ENCODE results near the gene AFAP1L2.

AFAP1L2 gene, protein sequence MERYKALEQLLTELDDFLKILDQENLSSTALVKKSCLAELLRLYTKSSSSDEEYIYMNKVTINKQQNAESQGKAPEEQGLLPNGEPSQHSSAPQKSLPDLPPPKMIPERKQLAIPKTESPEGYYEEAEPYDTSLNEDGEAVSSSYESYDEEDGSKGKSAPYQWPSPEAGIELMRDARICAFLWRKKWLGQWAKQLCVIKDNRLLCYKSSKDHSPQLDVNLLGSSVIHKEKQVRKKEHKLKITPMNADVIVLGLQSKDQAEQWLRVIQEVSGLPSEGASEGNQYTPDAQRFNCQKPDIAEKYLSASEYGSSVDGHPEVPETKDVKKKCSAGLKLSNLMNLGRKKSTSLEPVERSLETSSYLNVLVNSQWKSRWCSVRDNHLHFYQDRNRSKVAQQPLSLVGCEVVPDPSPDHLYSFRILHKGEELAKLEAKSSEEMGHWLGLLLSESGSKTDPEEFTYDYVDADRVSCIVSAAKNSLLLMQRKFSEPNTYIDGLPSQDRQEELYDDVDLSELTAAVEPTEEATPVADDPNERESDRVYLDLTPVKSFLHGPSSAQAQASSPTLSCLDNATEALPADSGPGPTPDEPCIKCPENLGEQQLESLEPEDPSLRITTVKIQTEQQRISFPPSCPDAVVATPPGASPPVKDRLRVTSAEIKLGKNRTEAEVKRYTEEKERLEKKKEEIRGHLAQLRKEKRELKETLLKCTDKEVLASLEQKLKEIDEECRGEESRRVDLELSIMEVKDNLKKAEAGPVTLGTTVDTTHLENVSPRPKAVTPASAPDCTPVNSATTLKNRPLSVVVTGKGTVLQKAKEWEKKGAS

DNA sequence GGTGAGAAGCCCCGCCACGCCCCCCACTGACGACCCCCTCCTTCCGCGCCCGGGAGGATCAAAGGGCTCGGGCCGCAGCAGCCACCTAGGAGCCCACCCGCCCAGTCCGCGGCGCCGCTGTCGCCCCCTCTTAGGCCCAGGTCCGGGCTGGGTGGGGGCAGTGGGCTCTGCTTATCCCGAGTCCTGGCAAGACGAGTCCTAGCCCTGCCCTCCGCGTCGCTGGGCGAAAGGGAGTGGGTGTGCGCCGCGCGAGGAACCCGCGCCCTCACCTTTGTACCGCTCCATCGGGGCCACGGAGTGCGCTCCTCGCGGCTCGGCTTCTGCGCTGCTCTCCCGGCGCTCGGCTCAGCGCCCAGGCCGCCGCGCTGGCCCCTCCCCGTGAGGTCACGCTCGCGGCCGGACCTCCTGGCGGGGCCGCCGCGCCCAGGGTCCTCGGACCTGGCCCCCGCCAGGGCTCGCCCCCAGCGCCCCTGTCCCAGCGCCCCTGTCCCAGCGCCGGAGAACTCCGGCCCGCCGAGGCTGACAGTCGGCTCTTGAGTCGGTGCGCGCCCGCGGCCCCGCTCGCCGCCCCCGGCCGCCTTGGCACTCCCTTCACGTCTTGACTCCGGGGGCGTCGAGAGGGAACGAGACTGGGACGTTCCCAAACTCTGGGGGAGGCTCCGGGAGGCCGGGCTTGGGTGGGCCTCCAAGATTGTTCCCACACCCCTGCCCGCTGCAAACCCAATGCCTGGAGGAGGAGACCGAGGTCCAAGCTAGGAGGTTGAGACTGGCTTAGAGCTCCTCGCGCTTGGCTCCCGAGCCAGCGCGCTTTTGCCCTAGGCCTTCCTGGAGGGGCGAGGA is at the start of gene AFAP1L2:
TSS of gene AFAP1L2 (minus strand) at position 332 of the 840 bp plus-strand sequence. CDS start at position 285, 47 bp downstream.
- DNase-seq, result no peak

- DNase-seq, result no peak
Observed at GRCh38 chr10:114453576-114453975, 49.3 kb upstream of the AFAP1L2 start.

GRCh38 chr10:114448897-114449296 is 44.6 kb upstream of the AFAP1L2 start:
- DNase-seq, result no peak

DNA sequence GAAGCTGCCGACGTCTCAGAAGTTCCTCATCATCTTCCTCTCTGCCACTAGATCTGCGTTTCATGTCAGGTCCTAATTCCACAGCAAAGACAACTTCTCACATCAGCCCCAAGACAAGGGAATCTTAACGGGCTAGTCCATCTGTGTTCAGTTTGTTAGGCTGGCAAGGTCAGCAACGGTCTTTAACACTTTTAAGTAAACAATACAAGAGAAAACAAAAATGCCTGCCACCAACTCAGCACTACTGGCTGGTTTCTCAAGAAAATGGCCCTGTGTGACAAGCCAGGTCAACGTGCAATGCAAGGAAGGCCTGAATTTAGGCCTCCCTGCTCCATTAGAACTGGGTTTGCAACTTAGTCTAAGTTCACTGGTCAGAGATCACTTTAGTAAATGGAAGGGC is 41.0 kb upstream of the AFAP1L2 start:
- DNase-seq, result no peak

DNA sequence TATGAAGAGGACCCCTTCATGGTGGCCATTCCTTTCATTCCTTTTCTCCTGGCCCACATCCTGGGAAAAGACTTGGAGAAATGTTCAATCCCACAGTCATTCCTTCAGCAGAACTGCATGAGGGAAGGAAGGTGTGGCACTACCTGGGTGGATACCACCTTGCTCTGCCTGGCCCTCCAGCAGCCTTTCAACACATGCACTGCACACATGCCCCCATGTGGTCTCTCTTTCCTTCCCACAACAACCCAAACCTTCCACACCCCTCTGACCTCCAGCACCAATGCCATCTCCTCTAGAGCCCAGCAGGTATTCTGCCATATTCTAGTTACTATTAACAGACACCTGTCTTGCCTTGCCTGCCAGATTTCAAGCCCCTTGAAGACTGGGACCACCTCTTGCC is 40.5 kb upstream of the AFAP1L2 start:
- DNase-seq, result no peak

- DNase-seq, result no peak
Observed at GRCh38 chr10:114442091-114442630, 37.9 kb upstream of the AFAP1L2 start.

GRCh38 chr10:114441107-114441506 is 36.8 kb upstream of the AFAP1L2 start:
- no peak for DNase-seq

DNA sequence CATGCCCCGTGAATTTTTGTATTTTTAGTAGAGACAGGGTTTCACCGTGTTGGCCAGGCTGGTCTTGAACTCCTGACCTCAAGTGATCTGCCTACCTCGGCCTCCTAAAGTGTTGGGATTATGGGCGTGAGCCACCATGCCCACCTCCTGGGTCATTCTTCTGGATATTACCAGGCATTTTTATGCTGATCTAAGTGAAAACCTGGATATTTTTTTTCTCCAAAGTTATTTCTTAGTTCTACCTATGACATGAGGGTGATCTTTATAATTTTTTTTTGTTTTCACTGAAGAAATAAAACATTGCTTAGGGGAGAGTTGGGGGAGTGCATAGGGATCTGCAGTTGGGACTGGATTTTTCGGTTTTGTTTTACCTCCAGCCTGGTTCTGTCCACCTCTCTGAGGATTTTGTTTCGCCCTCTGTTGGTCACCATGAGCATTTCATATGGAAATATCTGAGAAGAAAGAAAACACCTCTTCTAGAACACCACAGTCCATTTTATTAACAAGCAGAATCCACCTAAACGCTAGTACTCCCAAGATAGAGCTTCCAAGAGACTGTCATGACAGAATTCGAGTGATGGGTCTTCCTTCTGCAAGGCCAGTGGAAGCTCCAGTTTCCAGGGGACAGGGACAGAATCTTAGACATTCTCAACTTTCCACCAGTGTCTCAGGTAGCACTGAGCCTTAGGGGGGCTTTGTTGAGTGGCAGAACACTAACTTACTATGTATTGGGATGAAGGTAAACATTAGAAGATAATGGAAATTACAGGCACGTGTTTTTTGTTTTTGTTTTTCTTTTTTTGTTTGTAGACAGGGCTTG is 33.4 kb upstream of the AFAP1L2 start:
- no peak for DNase-seq

DNA sequence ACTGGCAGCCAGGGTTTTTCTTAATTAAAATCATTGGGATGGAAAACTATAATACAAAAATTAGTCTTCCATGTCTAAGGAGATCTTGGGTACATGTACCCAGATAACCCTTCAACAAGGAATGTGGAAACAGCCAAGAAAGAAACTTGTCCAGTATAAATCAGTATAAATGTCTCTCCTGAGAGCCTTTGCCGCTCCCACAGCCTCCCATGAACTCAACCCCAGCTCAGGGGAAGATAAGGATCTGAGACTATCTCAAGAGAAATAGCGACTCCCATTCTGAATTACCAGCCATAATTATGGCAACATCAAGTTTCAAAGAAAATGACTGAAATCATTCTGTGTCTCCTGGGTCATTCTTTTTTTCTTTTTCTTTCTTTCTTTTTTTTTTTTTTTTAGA is 32.6 kb upstream of the AFAP1L2 start:
- DNase-seq, result no peak

DNA sequence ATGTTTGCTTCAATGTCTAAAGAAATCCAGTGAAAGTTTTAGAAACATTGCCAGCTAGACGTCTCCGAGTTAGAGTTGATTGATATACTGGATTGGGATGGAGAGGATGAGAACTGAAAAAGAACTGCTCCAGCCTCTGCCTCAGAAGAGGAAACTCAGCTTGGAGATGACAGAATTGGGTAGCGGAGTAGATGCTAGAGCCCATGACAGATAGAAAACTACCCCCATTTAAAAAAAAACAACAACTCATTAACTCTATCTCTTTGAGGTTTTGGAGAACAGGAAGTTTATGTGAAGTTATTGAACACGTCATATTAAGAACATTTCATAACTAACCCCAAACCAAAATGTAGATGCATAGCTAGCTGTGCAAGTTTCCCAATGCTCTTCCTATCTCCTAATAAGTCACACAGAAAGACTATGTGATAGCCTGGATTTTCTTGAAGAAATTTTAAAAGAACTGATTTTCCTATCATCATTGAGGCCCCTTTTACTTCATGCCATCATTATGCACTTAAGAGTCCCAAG is 28.3 kb upstream of the AFAP1L2 start:
- no peak for DNase-seq

GRCh38 chr10:114431414-114432135 is 27.3 kb upstream of the AFAP1L2 start:
- no peak for DNase-seq

- DNase-seq, result no peak
Observed at GRCh38 chr10:114430688-114431413, 26.5 kb upstream of the AFAP1L2 start.

DNA sequence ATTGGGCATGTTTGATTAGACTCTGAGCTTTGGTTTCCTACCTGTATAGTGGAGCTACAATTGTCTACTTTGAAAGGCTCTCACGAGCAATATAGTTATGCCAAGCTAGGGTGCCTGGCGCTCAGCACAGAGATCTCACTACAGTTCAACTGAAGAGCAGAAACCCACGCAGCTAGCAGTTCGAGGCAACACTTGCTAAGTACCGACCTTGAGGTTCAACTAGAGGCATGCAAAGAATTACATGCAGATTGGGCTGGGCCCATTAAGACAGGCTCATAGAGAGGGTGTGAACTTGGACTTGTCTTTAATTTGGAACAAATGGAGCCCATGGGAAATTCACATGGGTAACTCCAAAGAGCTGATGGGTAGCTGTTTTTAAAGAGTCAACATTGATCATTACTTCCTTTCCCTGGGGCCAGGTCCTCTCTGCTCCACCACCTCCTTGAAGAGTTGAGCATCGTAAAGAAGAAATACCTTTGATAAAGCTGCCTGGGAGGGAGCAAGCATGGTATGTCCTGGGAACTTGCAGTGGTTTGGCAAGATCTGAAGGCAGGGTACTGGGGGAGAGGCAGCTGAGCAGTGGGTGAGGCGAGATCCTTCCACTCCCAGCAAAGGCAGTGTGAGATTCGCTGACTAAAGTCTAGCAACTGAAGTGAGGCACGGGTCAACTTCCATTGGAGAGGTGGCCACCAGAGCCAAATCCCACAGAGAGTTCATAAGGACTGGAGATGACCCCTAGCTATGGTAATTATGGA is 25.5 kb upstream of the AFAP1L2 start:
- no peak for DNase-seq

DNA sequence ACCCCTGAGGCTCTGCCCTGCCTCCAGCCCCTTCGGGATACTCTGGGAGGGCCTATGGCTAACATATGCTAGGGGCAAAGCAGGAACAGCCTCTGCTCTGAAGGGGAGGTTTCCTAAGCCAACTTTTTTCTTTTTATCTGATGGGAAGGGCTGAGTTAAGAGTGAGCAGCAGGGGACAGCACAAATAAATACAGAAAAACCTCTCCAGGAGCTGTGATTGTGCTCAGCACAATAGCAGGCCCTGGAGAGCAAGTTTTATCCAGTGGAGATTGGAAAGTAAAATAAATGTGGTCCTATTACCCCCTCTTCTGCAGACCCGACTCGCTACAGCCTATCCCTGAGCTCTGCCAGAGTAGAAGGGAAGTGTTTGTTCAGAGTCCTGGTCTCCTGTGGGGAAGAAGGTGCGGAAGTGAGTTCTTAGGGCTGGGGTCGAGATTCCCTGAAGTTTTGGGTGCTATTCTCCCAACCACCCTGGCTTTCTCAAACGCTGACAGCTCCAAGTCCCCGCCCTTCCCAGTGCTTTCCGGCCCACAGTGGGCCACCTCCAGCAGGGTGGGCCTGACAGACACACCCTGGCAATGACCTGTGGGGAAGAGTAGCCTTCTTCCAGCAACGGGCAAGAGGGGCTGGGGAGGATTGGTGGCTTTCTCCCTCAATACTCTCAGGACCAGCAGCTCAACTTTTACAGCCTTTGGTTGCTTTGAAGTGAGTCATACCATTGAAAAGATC is 23.0 kb upstream of the AFAP1L2 start:
- no peak for DNase-seq

GRCh38 chr10:114426476-114426875 is 22.2 kb upstream of the AFAP1L2 start:
- DNase-seq, result no peak

DNA sequence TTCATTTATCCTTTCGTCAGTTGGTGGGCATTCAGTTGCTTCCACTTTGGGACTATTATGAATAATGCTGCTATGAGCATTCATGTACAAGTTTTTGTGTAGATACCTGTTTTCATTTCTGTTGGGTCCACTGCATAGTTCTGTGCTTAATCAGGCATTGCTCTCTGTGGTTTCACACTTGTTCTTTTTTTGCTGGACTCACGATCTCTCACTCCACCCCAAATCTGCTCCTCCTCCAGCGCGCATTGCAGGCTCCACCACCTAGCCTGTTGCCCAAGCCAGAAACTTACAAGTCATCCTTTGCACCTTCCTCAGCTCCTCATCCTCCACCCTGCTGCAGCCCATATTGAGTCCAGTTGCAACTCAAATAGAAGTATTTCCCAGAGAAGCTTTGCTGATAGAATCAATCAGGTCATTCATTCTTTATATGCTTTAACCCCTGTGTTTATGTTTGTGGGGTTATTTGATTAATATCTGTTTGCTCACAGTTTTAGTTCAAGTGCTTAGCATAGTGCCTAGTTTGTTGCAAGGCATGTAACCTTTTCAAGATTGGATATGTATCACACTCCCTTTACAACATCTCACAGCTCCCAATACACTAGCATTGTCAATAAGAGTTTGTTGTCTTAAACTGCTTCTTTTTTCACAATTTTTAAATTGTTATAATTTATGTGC is 16.6 kb upstream of the AFAP1L2 start:
- DNase-seq, result no peak

- DNase-seq, result no peak
Observed at GRCh38 chr10:114418109-114418508, 13.8 kb upstream of the AFAP1L2 start.

Data from CD4-positive, alpha-beta T cell treated with Interleukin-6 for 4 hours (primary cell).